ENCODE measurements around the gene PRKCB.
"Not testable (repeated sequence)": the region's sequence is repeated elsewhere in the genome, so short reads cannot be mapped to it uniquely, and the experiment has no call there.

The PRKCB gene

DNA sequence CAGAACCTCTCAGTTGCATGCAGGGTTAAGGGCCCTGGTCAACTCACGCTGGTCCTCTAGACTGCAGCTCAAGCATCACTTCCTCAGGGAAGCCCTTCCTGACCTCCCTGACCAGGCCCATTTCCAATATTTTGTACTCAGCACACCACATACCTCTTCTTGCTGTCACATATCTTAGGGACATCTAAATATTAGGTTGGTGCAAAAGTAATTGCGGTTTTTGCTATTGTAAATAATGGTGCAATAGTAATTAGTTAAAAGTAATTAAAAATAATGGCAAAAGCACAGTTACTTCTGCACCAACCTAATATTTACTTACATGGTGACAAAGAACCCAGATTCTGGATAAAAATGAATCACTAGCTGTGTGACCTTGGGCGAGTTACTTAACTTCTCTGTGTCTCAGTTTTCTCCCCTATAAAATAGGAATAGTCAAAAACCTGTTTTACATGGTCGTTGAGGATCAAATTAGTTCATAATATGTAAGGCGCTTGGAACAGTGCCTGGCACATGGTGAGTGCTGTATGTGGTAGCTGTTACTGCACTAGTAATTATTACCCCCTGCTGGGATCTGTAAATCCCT lies 177.4 kb downstream of the PRKCB start:
- no peak for DNase-seq

DNA sequence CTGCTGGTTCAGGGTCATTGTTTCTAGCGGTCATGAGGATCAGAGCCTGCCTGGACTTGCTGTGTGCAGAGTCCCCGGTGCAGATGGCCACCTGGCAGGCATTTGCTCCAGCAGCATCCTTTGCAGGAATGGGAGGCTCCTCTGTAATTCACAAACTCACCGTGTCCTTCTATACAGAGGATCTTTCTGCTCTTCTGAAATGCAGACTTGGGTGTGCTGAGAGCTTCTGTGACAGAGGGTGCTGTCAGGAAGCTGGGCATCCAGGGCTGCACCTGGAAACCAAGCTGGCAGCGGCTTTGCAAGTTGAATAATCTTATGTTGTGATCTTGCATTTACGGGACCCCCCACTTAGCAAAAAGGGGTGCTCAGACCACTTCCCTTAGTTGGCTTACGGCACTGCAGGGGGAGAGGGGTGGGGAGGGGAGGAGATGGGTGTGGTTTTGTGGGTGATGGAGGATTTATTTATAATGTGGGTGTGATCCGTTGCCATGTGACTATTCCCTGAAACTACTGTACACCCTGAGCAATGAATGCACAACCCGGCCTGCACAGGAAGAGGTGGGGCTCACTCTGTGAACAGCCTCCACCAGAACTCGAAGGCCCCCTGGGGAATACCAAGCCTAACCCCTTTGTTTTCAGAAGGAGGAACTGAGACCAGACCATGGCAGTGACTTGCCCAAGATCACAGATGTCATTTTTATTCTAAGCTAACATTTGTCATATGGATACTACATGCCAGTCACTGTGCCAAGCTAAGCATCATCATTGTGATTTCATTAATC lies 178.3 kb downstream of the PRKCB start:
- no peak for DNase-seq

DNA sequence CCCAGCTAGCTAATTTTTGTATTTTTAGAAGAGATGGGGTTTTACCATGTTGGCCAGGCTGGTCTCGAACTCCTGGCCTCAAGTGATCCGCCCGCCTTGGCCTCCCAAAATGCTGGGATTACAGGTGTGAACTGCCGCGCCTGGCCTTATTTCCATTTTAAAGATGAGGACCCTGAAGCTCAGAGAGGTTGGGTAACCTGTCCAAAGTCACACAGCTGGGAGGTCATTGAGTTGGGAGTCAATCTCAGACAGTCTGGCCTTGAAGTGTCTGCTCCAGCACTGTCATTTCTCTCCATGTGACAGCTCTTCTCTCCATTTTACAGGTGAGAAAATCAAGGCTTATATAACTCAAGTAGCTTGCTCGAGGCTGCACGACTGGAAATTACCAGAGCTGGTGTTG lies 179.2 kb downstream of the PRKCB start:
- not testable (repeated sequence) for DNase-seq

DNA sequence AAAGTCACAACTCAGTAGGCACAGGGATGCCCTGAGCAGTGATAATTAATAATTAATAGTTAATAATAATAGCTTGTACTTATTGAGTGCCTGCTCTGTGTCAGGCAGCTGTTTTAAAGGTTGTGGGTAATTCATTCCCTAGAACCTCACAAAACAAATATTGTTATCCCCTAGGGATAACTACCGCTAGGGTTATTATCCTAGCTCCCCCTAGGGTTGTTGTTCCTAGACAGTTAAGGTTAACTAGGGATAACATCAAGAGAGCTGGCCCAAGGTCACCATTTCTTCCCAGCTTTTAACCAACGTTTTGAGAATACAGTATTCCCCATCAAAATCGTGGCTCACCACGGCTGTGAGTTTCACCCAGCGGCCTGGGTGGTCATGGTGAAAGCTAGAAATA lies 180.1 kb downstream of the PRKCB start:
- DNase-seq: no peak

DNA sequence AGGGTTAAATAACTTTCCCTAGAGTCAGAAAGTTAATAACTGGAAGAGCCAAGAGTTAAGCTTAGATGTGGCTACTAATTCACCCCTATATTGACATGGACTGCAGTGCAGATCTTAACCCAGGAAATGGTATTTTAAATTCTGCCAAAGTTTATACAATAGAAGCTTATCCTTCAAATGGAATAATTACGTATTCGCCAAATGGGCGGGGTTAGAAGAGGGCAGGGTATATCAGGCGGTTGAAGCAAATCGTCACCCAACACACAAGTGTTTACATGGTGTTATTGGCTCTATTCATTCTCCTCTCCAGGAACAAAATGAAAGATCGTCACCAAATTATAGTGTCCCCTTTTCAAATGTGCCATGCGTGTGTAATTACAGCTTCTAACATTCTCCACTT lies 182.7 kb downstream of the PRKCB start:
- DNase-seq: no peak

DNA sequence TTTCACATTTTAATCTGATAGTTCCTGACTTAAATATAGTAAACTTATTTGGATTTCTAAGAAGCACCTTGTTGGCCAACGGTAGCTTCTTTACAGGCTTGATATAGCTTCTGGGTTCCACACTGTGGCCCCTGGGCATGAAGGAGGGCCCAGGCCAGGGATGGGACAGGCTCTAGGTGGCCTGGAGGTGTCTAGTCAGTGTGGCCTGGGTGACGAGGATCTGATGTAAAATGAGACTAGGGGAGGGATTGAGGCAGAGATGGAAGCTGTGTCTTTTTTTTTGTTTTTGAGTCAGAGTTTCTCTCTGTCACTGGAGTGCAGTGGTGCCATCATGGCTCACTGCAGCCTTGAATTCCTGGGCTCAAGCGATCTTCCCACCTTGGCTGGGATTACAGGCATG lies 187.0 kb downstream of the PRKCB start:
- DNase-seq: no peak

DNA sequence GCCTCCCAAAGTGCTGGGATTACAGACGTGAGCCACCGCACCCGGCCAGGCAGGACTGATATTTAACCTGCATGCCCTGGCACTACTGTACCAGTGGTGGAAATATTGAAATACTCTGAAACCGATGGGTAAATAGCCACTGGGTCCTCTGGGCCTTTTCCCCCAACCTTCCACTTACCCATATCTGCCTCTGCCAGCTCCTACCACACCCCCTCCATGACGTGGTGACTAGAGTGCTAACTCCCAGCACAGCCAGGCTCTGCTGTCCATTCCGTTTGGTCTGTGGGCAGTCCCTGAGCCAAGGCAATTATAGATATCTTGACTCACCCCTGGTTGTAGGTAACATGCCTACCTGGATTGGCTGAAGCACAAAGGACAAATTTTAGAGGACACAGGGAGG lies 187.8 kb downstream of the PRKCB start:
- no peak for DNase-seq

DNA sequence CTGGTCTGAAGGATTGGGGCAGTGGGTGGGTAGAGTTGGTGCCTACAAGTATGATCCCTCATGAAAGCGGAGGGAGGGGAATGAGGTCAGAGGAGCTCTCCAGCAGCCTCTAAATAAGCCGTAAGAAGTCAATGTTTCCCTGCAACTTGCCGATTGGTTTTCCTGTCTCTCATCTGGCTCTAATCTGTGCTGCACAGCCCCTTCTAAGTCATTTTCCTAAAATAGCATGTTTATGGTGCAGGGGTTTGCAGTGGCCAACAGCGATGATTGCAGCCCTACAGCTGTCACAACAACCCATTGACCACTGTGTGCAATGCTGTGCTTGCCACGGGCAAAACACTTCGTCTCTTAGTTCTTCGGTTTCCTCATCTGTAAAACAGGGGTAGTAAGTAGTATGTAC lies 189.2 kb downstream of the PRKCB start:
- no peak for DNase-seq

DNA sequence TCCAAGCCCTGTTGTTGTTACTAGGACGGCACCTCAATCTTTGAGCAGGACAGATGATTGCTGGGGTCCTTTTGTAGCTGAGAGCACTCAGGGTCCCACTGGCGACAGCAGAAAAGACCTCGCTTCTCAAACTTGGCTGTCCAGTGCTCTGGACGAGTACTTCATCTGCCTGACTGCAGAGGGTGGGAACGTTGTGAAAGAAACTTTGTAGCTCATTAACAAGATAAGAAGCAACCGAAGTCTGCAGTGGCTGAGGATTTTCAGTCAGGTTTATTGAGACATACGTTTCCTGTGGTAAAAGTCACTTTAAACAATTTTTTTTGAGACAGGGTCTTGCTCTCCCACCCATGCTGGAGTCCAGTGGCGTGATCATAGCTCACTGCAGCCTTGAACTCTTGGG lies 191.7 kb downstream of the PRKCB start:
- no peak for DNase-seq

DNA sequence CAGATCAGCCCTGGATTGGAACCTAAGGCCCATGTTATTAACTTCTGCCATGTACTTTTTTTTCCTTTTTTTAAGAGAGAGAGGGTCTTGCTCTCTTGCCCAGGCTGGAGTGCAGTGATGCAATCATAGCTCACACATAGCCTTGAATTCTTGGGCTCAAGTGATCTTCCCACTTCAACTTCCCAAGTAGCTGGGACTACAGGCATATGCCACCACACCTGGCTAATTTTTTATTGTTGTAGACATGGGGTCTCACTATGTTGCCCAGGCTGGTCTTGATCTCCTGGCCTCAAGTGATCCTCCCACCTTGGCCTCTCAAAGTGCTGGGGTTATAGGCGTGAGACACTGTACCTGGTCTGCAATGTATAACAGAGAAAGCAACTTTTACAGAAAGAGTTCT lies 194.1 kb downstream of the PRKCB start:
- DNase-seq: not testable (repeated sequence)

DNA sequence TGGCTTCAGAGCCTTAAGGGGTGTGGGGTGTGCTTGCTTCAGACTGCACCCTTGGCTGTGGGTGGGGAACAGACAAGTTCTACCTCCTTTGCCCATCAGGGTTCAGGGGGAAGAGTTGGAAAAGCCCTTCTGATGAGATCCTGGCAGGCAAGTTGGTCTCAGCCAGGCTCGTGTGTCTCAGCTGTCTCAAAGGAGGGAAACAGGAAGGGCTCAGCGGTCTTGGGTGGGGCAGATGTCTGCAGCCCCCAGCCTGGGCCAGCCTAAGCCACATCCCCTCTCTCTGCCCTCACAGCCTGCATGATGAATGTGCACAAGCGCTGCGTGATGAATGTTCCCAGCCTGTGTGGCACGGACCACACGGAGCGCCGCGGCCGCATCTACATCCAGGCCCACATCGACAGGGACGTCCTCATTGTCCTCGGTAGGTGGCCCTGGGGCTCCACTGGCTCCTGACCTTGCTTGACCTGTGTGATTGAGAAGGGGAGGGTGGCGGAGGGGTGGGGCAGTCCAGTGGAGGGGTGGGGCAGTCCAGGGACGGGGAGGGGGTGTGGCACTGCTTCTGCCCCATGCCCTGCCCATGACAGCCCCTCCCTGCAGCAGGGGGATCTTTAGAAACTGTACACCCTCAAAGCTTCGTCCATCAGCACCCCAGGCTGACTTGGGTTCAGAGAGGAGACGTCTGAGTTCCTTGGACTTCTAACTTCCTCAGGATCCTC lies 199.5 kb downstream of the PRKCB start:
- DNase-seq: no peak

DNA sequence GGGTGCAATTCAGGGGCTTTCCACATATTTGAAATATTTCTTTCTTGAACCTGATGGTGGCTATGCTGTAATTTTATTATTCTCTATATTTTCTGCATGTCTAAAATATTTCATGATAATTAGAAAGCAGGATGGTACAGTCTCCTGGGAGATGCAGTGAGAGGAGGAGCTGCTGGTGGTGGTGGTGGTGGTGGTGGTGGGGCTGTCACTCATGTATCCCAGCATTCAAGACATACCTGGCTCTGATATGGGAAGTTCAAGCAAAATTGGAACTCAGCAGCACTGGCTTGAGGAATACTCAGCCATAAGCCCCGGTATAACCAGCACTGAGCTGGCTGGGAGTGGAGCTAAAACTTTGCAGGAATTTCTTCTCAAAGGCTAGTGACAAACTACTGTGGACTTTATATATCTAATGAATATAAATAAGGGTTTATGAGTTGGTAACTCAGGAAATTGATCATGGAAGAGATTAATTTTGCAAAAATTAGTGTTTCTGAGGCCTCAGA lies 200.3 kb downstream of the PRKCB start:
- DNase-seq: no peak

DNA sequence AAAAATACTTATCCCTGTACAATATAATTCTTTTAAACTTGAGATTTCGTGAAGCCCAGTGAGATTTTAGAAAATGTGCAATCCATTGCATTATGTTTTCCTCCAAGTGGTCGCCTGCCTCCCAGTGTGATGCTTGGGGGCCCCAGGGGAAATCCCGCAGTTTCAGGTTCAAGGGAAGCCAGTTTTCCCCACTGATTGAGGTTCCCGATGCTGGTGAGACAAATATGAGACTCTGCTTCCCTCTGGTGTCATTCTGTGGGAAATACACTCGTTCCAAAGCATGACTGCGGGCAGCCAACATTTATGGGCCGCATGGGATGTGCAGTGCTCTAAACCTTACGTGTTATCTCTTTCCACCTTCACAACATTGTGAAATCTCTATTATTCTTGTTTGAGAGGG lies 200.8 kb downstream of the PRKCB start:
- peak in 1 of 2 experiments; percentile 42 for DNase-seq

DNA sequence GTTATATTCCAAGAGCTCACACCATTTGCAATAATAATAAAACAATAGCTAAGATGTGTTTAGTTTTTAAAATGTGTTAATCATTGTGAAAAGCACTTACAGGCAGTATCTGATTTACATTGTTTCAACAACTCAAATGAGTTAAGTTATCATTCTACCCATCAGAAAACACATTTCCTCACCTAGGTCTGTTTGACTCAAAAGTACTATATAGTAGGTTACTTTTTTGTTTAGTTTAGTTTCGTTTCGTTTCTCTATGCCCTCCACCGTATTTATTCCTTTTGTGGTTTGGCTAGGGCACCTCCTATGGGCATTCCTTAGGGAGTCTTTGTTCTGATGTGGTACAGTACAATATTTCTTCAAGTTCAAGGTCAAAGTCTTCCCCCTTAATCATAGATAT lies 201.6 kb downstream of the PRKCB start:
- DNase-seq: no peak

DNA sequence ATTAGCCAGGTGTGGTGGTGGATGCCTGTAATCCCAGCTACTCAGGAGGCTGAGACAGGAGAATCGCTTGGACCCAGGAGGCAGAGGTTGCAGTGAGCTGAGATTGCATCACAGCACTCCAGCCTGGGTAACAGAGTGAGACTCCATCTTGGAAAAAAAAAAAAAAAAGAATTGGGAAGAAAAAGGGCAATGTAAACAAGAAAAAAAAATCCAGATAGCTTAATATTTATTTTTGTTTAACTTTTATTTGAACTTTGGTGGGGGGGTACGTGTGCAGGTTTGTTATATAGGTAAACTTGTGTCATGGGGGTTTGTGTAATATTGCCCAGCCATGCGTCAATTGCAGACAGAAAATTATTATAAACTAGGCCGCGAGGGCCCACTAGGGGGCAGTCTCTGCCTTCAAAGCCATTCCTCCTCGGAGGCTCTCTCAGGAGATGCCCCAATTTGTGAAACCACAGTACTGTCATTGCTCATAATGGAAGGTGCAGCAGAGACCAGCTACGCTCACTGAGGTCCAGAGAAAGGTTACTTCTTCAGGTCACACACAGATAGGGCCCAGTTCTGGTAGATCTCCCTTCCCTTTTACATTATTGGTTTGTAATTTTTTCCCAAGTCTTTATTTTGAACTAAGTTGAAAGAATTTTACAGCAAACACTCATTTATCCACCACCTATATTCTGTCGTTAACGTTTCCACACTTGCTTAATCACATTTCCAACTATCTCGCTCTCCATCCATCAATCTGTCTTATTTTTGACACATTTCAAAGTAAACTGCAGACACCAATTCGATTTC lies 206.2 kb downstream of the PRKCB start:
- peak in 1 of 2 experiments; percentile 67 for DNase-seq

DNA sequence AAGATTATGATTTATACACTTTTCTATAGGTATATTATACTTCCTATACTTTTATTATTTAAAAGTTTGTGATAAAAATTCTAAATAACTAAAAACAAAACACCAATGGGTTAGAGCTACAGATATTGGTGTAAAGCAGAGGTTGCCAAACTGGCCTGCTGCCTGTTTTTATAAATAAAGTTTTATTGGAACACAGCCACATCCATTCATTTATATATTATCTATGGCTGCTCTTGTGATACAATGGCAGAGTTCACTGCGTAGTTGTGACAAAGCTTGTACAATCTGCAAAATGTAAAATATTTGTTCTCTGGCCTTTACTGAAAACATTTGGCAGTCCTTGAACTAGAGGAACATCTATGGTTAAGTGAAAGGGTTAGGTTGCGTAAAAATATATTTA lies 208.7 kb downstream of the PRKCB start:
- DNase-seq: no peak

DNA sequence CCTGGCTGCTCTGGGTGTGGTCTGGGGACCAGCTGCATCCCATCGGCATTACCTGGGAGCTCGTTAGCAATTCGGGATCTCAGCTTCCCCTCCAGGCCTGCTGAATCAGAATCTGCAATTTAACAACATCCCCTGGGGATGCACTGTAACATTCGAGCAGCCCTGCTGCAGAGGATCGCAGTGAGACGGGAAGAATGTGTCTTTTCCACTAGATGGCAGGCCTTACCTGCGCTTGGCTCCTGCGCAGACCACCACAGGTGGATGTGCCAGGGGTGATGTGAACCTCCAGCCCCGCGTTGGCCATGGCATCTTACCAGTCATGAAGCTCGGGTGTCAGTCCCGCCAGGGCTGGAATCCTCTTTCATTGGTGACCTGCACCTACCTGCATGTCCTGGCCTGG lies 209.9 kb downstream of the PRKCB start:
- DNase-seq: no peak

DNA sequence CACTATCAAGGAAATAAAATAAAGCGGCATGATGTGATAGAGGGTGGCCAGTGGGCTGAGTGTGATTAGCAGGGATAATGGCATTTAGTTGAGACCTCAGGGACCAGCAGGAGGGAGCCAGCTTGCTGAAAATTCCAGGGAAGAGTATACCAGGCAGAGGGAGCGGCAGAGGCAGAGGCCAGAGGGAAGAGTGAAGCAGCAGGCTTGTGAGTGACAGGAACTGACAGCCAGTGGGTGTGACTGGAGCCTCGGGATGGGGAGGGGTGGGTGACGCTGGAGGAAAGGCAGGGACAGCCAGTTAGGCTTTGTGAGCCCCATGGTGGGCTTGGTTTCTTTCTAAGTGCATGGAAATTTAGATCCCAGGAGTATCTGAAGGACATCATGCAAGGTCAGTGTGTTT lies 210.7 kb downstream of the PRKCB start:
- DNase-seq: no peak

DNA sequence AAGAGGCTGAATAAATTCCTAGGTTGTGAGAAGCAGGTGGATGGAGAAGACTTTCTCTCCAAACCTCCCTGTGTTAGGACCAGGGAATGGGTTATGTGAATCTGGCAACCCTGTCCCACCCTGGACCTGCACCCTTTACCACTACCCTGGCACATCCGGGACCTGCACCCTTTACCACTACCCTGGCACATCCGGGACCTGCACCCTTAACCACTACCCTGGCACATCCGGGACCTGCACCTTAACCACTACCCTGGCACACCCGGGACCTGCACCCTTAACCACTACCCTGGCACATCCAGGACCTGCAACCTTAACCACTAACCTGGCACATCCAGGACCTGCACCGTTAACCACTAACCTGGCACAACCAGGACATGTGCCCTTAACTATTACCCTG lies 213.3 kb downstream of the PRKCB start:
- no peak for DNase-seq

DNA sequence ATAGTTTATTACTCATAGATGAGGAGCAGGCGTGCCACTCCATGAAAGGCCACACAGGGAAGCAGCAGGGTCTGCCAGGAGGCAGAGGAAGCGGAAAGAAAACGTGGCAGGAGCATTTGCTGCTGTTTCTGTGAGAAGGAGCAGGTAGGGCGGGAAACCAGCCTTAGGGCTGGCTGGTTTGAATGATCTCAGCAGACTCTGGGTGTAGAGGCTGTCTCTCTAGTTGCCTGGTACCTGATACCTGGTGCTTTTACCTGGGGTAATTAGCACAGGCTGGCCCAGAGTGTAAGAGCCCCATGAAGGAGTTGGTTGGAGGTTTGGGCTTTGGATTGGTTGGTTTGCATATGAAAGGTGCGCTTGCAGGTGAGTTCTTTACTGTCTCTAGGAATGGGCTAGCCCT lies 215.3 kb downstream of the PRKCB start:
- DNase-seq: no peak

DNA sequence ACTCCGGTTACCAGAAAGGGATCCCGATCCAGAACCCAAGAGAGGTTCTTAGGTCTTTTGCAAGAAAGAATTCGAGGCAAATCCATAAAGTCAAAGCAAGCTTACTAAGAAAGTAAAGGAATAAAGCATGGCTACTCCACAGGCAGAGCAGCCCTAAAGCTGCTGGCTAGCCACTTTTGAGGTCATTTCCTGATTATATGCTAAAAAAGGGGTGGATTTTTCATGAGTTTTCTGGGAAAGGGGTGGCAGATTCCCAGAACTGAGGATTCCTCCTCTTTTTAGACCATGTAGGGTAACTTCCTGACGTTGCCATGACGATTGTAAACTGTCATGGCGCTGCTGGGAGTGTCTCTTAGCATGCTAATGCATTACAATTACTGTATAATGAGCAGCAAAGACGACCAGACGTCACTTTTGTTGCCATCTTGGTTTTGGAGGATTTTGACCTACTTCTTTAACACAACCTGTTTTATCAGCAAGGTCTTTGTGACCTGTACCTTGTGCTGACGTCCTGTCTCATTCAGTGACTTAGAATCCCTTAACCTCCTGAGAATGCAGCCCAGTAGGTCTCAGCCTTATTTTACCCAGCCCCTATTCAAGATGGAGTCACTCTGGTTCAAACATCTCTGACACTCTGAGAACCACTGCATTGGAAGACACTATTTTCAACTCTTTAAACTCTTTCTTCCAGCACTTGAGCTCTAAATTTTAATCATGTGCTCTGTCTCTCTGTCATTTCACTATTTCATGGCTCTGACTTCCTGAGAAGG lies 216.7 kb downstream of the PRKCB start:
- DNase-seq: no peak
